Measurements from ENCODE around the gene YIF1B. TPM values are rescaled to one million over a fixed set of nuclear protein-coding genes. Genes with fewer than 3 reads are reported as not detected.

The YIF1B gene
- total and polyA plus RNA-seq, 2 experiments from 2014 or later: 82.8 to 106 TPM

DNA sequence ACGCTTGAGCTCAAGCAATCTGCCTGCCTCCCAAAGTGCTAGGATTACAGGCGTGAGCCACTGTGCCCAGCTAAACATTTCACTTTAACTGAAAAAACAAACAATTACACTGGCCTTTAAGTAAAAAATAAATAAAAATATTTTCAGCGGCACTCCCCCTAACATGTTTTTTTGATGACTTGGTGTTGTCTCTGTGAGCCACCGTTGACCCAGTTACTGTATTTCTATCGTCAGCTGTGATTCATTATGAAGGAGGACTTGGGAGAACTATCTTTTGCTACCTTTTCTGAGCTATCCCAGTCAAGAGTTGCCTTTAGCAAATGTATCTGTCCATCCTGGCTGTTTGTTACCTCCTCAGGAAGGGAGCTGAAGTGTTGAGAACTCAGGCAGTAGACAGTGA lies 30.2 kb downstream of the YIF1B start:
- no peaks in the 10 kb centered on the region for H3K4me1 ChIP-seq (ENCODE audit: insufficient read depth)
- no peaks in the 10 kb centered on the region for H3K27me3 ChIP-seq (ENCODE audit: insufficient read depth)
- 0 out of 2 replicates have a peak overlapping the region, but pooled peaks have one; percentile 39 for H3K27ac ChIP-seq (ENCODE audit: low read depth)
- Mint-ChIP-seq H3K27me3 (ENCODE audit: insufficient read depth, low read depth, poor library complexity) (peaks cover 5% of the 10 kb centered on the region), H3K36me3 (ENCODE audit: low read depth) (peaks cover 47% of the 10 kb centered on the region), H3K4me1 (no peaks in the 10 kb centered on the region; the same call in 2 of the 3 replicates), H3K9me3 (no peaks in the 10 kb centered on the region), H3K4me3 (no peak overlapping the region), H3K27ac (no peak overlapping the region)
- H2AFZ ChIP-seq: no peak overlapping the region
- H3K4me3 ChIP-seq: no peak overlapping the region
- H3K79me2 ChIP-seq (replicated peaks; ENCODE audit: insufficient read depth): peaks cover 44% of the 10 kb centered on the region
- ATAC-seq (no peak), DNase-seq (ENCODE audit: low spot score) (no peak)
- H3K9me2 ChIP-seq (ENCODE audit: insufficient read depth): no peaks in the 10 kb centered on the region
- no peak overlapping the region for H3K4me2 ChIP-seq
- TF ChIP-seq STAT1 (IDR thresholded peaks at IDR 0.05; ENCODE audit: unreplicated experiment): no peak
- TF ChIP-seq EZH2phosphoT487 (IDR thresholded peaks at IDR 0.05; ENCODE audit: unreplicated experiment): no peak
- TF ChIP-seq EZH2 (IDR thresholded peaks at IDR 0.05; ENCODE audit: low read depth, unreplicated experiment): no peak
- no peak for TF ChIP-seq JUNB (IDR thresholded peaks at IDR 0.05; ENCODE audit: unreplicated experiment)
- TF ChIP-seq, protein P1, sequence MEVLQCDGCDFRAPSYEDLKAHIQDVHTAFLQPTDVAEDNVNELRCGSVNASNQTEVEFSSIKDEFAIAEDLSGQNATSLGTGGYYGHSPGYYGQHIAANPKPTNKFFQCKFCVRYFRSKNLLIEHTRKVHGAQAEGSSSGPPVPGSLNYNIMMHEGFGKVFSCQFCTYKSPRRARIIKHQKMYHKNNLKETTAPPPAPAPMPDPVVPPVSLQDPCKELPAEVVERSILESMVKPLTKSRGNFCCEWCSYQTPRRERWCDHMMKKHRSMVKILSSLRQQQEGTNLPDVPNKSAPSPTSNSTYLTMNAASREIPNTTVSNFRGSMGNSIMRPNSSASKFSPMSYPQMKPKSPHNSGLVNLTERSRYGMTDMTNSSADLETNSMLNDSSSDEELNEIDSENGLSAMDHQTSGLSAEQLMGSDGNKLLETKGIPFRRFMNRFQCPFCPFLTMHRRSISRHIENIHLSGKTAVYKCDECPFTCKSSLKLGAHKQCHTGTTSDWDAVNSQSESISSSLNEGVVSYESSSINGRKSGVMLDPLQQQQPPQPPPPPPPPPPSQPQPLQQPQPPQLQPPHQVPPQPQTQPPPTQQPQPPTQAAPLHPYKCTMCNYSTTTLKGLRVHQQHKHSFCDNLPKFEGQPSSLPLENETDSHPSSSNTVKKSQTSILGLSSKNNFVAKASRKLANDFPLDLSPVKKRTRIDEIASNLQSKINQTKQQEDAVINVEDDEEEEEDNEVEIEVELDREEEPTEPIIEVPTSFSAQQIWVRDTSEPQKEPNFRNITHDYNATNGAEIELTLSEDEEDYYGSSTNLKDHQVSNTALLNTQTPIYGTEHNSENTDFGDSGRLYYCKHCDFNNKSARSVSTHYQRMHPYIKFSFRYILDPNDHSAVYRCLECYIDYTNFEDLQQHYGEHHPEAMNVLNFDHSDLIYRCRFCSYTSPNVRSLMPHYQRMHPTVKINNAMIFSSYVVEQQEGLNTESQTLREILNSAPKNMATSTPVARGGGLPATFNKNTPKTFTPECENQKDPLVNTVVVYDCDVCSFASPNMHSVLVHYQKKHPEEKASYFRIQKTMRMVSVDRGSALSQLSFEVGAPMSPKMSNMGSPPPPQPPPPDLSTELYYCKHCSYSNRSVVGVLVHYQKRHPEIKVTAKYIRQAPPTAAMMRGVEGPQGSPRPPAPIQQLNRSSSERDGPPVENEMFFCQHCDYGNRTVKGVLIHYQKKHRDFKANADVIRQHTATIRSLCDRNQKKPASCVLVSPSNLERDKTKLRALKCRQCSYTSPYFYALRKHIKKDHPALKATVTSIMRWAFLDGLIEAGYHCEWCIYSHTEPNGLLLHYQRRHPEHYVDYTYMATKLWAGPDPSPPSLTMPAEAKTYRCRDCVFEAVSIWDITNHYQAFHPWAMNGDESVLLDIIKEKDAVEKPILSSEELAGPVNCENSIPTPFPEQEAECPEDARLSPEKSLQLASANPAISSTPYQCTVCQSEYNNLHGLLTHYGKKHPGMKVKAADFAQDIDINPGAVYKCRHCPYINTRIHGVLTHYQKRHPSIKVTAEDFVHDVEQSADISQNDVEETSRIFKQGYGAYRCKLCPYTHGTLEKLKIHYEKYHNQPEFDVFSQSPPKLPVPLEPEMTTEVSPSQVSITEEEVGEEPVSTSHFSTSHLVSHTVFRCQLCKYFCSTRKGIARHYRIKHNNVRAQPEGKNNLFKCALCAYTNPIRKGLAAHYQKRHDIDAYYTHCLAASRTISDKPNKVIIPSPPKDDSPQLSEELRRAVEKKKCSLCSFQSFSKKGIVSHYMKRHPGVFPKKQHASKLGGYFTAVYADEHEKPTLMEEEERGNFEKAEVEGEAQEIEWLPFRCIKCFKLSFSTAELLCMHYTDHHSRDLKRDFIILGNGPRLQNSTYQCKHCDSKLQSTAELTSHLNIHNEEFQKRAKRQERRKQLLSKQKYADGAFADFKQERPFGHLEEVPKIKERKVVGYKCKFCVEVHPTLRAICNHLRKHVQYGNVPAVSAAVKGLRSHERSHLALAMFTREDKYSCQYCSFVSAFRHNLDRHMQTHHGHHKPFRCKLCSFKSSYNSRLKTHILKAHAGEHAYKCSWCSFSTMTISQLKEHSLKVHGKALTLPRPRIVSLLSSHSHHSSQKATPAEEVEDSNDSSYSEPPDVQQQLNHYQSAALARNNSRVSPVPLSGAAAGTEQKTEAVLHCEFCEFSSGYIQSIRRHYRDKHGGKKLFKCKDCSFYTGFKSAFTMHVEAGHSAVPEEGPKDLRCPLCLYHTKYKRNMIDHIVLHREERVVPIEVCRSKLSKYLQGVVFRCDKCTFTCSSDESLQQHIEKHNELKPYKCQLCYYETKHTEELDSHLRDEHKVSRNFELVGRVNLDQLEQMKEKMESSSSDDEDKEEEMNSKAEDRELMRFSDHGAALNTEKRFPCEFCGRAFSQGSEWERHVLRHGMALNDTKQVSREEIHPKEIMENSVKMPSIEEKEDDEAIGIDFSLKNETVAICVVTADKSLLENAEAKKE (CRISPR knock-in tag; IDR thresholded peaks at IDR 0.05): no peak
- TF ChIP-seq, protein P2, sequence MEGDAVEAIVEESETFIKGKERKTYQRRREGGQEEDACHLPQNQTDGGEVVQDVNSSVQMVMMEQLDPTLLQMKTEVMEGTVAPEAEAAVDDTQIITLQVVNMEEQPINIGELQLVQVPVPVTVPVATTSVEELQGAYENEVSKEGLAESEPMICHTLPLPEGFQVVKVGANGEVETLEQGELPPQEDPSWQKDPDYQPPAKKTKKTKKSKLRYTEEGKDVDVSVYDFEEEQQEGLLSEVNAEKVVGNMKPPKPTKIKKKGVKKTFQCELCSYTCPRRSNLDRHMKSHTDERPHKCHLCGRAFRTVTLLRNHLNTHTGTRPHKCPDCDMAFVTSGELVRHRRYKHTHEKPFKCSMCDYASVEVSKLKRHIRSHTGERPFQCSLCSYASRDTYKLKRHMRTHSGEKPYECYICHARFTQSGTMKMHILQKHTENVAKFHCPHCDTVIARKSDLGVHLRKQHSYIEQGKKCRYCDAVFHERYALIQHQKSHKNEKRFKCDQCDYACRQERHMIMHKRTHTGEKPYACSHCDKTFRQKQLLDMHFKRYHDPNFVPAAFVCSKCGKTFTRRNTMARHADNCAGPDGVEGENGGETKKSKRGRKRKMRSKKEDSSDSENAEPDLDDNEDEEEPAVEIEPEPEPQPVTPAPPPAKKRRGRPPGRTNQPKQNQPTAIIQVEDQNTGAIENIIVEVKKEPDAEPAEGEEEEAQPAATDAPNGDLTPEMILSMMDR (conservative IDR thresholded peaks at IDR 0.05; ENCODE audit: low read depth in 2 of 2): no peak
- TF ChIP-seq ZNF114 (CRISPR knock-in tag; IDR thresholded peaks at IDR 0.05): no peak
- TF ChIP-seq POLR2AphosphoS5 (IDR thresholded peaks at IDR 0.05; ENCODE audit: low read depth): no peak
- TF ChIP-seq, protein P3, sequence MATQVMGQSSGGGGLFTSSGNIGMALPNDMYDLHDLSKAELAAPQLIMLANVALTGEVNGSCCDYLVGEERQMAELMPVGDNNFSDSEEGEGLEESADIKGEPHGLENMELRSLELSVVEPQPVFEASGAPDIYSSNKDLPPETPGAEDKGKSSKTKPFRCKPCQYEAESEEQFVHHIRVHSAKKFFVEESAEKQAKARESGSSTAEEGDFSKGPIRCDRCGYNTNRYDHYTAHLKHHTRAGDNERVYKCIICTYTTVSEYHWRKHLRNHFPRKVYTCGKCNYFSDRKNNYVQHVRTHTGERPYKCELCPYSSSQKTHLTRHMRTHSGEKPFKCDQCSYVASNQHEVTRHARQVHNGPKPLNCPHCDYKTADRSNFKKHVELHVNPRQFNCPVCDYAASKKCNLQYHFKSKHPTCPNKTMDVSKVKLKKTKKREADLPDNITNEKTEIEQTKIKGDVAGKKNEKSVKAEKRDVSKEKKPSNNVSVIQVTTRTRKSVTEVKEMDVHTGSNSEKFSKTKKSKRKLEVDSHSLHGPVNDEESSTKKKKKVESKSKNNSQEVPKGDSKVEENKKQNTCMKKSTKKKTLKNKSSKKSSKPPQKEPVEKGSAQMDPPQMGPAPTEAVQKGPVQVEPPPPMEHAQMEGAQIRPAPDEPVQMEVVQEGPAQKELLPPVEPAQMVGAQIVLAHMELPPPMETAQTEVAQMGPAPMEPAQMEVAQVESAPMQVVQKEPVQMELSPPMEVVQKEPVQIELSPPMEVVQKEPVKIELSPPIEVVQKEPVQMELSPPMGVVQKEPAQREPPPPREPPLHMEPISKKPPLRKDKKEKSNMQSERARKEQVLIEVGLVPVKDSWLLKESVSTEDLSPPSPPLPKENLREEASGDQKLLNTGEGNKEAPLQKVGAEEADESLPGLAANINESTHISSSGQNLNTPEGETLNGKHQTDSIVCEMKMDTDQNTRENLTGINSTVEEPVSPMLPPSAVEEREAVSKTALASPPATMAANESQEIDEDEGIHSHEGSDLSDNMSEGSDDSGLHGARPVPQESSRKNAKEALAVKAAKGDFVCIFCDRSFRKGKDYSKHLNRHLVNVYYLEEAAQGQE (IDR thresholded peaks at IDR 0.05; ENCODE audit: unreplicated experiment): no peak
- TF ChIP-seq, protein P4, sequence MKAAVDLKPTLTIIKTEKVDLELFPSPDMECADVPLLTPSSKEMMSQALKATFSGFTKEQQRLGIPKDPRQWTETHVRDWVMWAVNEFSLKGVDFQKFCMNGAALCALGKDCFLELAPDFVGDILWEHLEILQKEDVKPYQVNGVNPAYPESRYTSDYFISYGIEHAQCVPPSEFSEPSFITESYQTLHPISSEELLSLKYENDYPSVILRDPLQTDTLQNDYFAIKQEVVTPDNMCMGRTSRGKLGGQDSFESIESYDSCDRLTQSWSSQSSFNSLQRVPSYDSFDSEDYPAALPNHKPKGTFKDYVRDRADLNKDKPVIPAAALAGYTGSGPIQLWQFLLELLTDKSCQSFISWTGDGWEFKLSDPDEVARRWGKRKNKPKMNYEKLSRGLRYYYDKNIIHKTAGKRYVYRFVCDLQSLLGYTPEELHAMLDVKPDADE (IDR thresholded peaks at IDR 0.05): no peak
- no peak for TF ChIP-seq ZNF331 (CRISPR knock-in tag; IDR thresholded peaks at IDR 0.05; ENCODE audit: low read depth)
- H3K36me3 ChIP-seq (ENCODE audit: insufficient read depth): peaks cover 17% of the 10 kb centered on the region
- H4K20me1 ChIP-seq (replicated peaks; ENCODE audit: insufficient read depth): peaks cover 26% of the 10 kb centered on the region; the same call in 1 of the 2 replicates
- H3F3A ChIP-seq (replicated peaks; ENCODE audit: low read depth): peaks cover 24% of the 10 kb centered on the region
